ENCODE measurements around the gene TLR8. TPM values are rescaled to one million over a fixed set of nuclear protein-coding genes. Genes with fewer than 3 reads are reported as not detected.

TLR8 gene
- total RNA-seq = under 0.01 TPM in 1 of 2 replicates, not detected in the other

GRCh38 chrX:12906046-12906761 is at the start of gene TLR8:
Gene TLR8 (plus strand): TSS chrX:12906620. CDS start chrX:12906707, 87 bp downstream.
- Histone ChIP-seq H3K36me3 (ENCODE audit: insufficient read depth, low read length) (no peaks in the 10 kb centered on the region), H3K79me2 (ENCODE audit: insufficient read depth, low read length) (no peaks in the 10 kb centered on the region), H3K4me3 (ENCODE audit: insufficient read depth, low read length) (no peak within 1 kb of the TSS), H4K20me1 (ENCODE audit: insufficient read depth, low read length) (no peaks in the 10 kb centered on the region), H2AFZ (ENCODE audit: low read length) (no peak within 1 kb of the TSS), H3K27me3 (ENCODE audit: insufficient read depth, low read length) (no peaks in the 10 kb centered on the region), H3K4me2 (ENCODE audit: insufficient read depth, low read length) (no peak within 1 kb of the TSS), H3K9me3 (ENCODE audit: low read depth, low read length) (no peaks in the 10 kb centered on the region), H3K27ac (ENCODE audit: low read depth, low read length) (no peak within 1 kb of the TSS), H3K4me1 (ENCODE audit: insufficient read depth, low read length) (no peaks in the 10 kb centered on the region)
- no peak for DNase-seq (ENCODE audit: insufficient read length, low spot score, missing footprints)
- TF ChIP-seq CTCF (IDR thresholded peaks at IDR 0.05; ENCODE audit: extremely low read depth, low read depth, low read length) = no peak

- TF ChIP-seq CTCF (IDR thresholded peaks at IDR 0.05; ENCODE audit: extremely low read depth, low read depth, low read length) = no peak
- Histone ChIP-seq H3K27me3 (ENCODE audit: insufficient read depth, low read length) (no peaks in the 10 kb centered on the region), H3K27ac (ENCODE audit: low read depth, low read length) (no peak overlapping the region), H3K79me2 (ENCODE audit: insufficient read depth, low read length) (no peaks in the 10 kb centered on the region), H3K4me1 (ENCODE audit: insufficient read depth, low read length) (no peaks in the 10 kb centered on the region), H2AFZ (ENCODE audit: low read length) (no peak overlapping the region), H3K4me3 (ENCODE audit: insufficient read depth, low read length) (no peak overlapping the region), H3K36me3 (ENCODE audit: insufficient read depth, low read length) (no peaks in the 10 kb centered on the region), H3K9me3 (ENCODE audit: low read depth, low read length) (no peaks in the 10 kb centered on the region), H4K20me1 (ENCODE audit: insufficient read depth, low read length) (no peaks in the 10 kb centered on the region), H3K4me2 (ENCODE audit: insufficient read depth, low read length) (no peak overlapping the region)
- DNase-seq (ENCODE audit: insufficient read length, low spot score, missing footprints) = no peak
Measured at GRCh38 chrX:12865359-12865758, 41.1 kb upstream of the TLR8 start.

- no peak within 1 kb of the TSS for H3K4me3 ChIP-seq (ENCODE audit: insufficient read depth, low read length)
- no peaks in the 10 kb centered on the region for H3K36me3 ChIP-seq (ENCODE audit: insufficient read depth, low read length)
- H3K27ac ChIP-seq (ENCODE audit: low read depth, low read length) = no peak within 1 kb of the TSS
- no peak within 1 kb of the TSS for H3K4me2 ChIP-seq (ENCODE audit: insufficient read depth, low read length)
- H3K9me3 ChIP-seq (ENCODE audit: low read depth, low read length) = no peaks in the 10 kb centered on the region
- H3K4me1 ChIP-seq (ENCODE audit: insufficient read depth, low read length) = no peaks in the 10 kb centered on the region
- no peak for TF ChIP-seq CTCF (IDR thresholded peaks at IDR 0.05; ENCODE audit: extremely low read depth, low read depth, low read length)
- no peak within 1 kb of the TSS for H2AFZ ChIP-seq (ENCODE audit: low read length)
- no peaks in the 10 kb centered on the region for H4K20me1 ChIP-seq (ENCODE audit: insufficient read depth, low read length)
- DNase-seq (ENCODE audit: insufficient read length, low spot score, missing footprints) = no peak
- H3K79me2 ChIP-seq (ENCODE audit: insufficient read depth, low read length) = no peaks in the 10 kb centered on the region
- H3K27me3 ChIP-seq (ENCODE audit: insufficient read depth, low read length) = no peaks in the 10 kb centered on the region
Measured at GRCh38 chrX:12866451-12867377, 39.7 kb upstream of the TLR8 start, which contains the start of gene TLR7. Gene TLR7 (plus strand): TSS chrX:12867072. CDS start chrX:12867579, 507 bp downstream.

GRCh38 chrX:12867685-12868084 is 38.7 kb upstream of the TLR8 start:
- Histone ChIP-seq H3K4me1 (ENCODE audit: insufficient read depth, low read length) (no peaks in the 10 kb centered on the region), H4K20me1 (ENCODE audit: insufficient read depth, low read length) (no peaks in the 10 kb centered on the region), H3K9me3 (ENCODE audit: low read depth, low read length) (no peaks in the 10 kb centered on the region), H2AFZ (ENCODE audit: low read length) (no peak overlapping the region), H3K4me2 (ENCODE audit: insufficient read depth, low read length) (no peak overlapping the region), H3K4me3 (ENCODE audit: insufficient read depth, low read length) (no peak overlapping the region), H3K79me2 (ENCODE audit: insufficient read depth, low read length) (no peaks in the 10 kb centered on the region), H3K27ac (ENCODE audit: low read depth, low read length) (no peak overlapping the region), H3K36me3 (ENCODE audit: insufficient read depth, low read length) (no peaks in the 10 kb centered on the region), H3K27me3 (ENCODE audit: insufficient read depth, low read length) (no peaks in the 10 kb centered on the region)
- TF ChIP-seq CTCF (IDR thresholded peaks at IDR 0.05; ENCODE audit: extremely low read depth, low read depth, low read length) = no peak
- no peak for DNase-seq (ENCODE audit: insufficient read length, low spot score, missing footprints)

Data from osteoblast (primary cell).